HK-2 (cell line): Measurements from ENCODE around the gene NUDT4.
A peak's percentile ranks its signal among the peaks of the same experiment; 100 is the strongest.

Source experiments
- DNase-seq: peaks from one replicate; pipeline ENCODE4 v3.0.0-alpha.2; 2018; ENCODE audit not compliant: unreplicated experiment

The NUDT4 gene

GRCh38 chr12:93377252-93378195, at the start of gene NUDT4:
NUDT4 (plus strand) TSS chr12:93377925; CDS start chr12:93378323, 398 bp downstream.
- peak; percentile 98 for DNase-seq

- DNase-seq: no peak
Measured at GRCh38 chr12:93333054-93333453, 44.7 kb upstream of the NUDT4 start.

GRCh38 chr12:93333828-93334227, 43.9 kb upstream of the NUDT4 start:
- DNase-seq: no peak

GRCh38 chr12:93335603-93336162, 42.0 kb upstream of the NUDT4 start:
- no peak for DNase-seq

- DNase-seq: no peak
Measured at GRCh38 chr12:93336291-93336741, 41.4 kb upstream of the NUDT4 start.

- no peak for DNase-seq
Measured at GRCh38 chr12:93338598-93338997, 39.1 kb upstream of the NUDT4 start.

GRCh38 chr12:93339695-93340094, 38.0 kb upstream of the NUDT4 start:
- DNase-seq: no peak

DNA sequence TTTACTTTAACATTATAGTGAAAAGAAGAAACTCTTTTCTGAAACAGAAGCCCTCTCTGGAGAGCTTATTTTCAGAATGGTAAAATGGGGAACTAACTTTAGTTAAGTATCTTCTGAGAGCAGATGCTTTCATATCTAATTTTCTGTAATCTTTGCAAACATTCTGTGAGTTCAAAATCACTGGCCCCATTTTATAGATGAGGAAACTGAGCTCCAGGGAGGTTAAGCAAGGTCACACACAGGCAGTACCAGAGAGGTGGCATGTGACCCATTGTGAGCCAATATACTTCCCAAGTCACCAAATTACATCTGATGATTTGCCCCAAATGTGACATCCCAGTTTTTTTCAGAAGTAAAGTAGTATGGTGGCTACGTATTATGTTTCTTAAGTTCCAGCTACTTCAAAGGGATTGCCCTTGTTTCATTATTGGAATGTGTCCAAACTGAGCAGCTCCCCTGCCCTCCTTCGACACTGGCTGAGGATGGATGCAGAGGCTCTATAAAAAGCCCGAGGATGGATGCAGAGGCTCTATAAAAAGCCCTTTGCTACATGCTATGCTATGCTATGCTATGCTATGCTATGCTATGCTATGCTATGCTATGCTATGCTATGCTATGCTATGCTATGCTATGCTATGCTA, 36.2 kb upstream of the NUDT4 start:
- DNase-seq: no peak

DNA sequence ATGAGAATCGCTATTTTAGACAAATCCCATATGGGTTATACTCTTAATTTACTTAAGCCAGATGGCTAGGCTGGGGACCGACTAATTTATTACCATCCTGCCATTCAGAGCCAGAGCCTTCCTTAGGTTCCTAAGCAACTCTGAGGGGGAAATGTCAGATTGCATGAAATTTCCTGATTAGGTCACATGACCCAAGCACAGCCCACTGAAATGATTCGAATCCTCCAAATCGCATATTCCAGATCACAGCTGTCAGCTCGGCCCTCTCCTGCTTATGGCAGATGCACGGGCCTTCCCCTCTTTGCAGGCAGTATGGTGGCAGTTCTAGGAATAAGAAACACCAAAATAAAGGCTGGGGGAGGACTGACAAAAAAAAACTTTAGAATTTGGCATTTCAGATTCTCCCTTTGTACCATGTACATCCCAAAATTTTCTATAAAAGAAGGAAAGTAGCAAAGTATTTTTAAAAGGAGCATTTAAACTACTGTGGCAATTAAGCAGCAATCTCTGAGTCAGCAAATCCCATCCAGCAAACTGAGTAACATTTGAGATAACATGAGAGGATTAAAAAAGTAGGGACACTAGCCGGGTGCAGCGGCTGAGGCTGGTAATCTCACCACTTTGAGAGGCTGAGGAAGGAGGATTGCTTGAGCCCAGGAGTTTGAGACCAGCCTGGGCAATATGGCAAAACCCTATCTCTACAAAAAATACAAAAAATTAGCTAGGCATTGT, 30.5 kb upstream of the NUDT4 start:
- no peak for DNase-seq

- DNase-seq: no peak
Measured at GRCh38 chr12:93348575-93349435, 28.9 kb upstream of the NUDT4 start.

- DNase-seq: no peak
Measured at GRCh38 chr12:93351726-93352125, 26.0 kb upstream of the NUDT4 start.

GRCh38 chr12:93352321-93352720, 25.4 kb upstream of the NUDT4 start:
- no peak for DNase-seq

DNA sequence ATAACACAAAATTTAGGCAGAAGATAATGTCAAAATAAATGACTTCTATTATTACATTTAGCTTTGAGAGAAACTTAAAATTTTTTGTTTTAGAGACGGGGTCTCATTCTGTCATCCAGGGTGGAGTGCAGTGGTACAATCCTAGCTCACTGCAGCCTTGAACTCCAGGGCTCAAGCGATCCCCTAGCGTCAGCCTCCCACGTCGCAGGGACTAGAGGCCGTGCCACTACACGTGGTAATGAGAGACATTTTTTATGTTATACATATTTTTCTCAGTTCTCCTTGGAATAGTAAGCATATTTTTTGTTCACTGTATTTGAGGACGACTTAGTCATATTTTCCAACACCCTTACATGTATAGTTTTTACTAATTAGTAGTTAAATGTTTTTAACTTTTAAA, 21.5 kb upstream of the NUDT4 start:
- DNase-seq: no peak

GRCh38 chr12:93358058-93358457, 19.7 kb upstream of the NUDT4 start:
- no peak for DNase-seq

DNA sequence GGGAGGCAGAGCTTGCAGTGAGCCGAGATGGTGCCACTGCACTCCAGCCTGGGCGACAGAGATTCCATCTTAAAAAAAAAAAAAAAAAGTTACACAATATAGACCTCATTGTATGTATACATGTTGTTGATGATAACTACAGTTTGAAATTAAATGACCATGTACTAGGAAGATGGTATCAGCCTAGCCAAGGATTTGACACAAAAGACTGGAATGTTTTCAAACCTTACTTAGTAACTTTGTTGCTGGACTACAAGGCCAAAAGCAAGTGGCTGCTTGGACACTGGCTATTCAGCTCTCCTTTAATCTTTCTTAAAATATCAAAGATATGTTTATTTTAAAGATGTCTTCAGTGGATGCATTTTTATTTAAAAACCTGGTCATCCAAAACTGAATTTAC, 18.9 kb upstream of the NUDT4 start:
- no peak for DNase-seq

GRCh38 chr12:93360688-93361087, 17.0 kb upstream of the NUDT4 start:
- no peak for DNase-seq

GRCh38 chr12:93361151-93361919, 16.4 kb upstream of the NUDT4 start:
- peak; percentile 32 for DNase-seq

- DNase-seq: no peak
Measured at GRCh38 chr12:93363841-93364297, 13.9 kb upstream of the NUDT4 start.

- no peak for DNase-seq
Measured at GRCh38 chr12:93365616-93366405, 11.9 kb upstream of the NUDT4 start.
